ENCODE measurements around the gene RASA3.

Gene RASA3

DNA sequence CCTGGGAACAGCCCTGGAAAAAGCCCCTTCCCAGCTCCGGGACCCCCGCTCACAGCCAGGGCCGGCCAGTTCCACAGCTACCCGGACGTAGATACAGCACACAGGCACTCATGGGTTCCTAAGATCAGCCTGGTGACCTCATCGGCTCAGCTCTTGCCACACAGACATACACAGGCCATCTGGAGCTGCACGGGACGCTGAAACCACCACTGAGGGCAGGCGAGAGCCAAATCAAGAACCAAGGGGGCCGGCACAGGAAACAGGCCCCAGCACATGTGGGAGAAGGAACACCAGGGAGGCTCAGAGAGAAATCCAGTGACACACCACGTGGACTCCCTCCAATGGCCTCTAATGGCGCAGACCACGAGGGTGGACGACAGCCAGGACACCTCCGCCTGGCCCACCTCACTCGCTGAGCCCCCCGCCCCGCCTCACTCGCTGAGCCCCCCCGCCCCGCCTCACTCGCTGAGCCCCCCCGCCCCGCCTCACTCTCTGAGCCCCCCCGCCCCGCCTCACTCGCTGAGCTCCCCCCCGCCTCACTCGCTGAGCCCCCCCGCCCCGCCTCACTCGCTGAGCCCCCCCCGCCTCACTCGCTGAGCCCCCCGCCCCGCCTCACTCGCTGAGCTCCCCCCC, 88.9 kb downstream of the RASA3 start:
- FAIRE-seq, result no peak
- no peak for DNase-seq (ENCODE audit: insufficient read length, low spot score)

DNA sequence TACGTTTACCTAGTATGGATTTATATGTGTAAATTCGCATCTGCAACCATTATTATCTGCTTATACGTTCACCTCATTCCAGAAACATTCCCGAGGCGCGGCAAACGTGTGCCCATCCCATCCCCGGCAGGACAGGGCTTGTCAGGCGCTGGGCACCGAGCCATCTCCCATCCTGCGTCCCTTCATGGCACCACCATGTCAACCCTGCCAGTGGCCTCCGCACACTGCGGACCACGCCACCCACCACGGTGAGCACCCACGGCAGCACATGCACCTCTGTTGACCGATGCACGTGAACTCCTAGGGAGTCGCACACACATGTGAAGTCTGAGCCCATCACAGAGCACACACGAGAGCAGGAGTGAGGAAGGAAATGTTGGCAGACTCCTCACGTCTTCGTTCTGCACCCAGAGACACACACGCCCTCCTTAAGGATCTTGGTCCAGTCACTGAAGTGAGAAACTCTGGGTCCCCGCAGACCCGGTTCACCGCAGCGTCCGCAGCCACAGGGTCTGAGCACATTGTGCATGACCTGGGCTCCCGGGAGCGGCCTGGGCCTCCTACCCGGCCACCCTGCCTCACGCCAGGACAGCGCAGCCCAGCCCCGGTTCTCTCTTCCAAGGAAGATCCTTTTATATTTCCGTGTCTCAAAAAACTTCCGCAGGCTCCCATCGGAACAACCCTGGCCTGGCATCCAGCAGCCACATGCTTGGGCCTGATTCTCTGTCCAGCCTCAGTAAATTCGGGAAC, 90.2 kb downstream of the RASA3 start:
- FAIRE-seq (no peak), DNase-seq (ENCODE audit: insufficient read length, low spot score) (no peak)

DNA sequence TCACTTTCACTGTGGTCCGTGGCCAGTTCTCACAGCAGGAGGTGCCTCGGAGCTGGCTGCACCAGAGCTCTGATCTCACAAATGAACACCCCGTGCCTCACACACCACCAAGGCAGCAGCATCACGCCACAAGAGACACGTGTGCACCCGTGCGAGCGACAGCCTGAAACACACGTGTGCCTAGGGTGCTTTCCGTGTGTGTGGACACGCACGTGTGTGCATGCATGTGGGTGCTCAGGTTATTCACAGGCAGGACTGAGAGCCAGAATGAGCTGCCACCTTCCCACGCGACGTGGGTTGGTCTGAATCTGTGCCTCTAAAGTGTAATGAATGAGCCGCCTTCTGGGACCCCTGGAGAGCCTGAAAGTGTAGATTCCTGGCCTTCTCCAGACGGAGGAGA, 90.9 kb downstream of the RASA3 start:
- no peak for DNase-seq (ENCODE audit: insufficient read length, low spot score)
- no peak for FAIRE-seq

DNA sequence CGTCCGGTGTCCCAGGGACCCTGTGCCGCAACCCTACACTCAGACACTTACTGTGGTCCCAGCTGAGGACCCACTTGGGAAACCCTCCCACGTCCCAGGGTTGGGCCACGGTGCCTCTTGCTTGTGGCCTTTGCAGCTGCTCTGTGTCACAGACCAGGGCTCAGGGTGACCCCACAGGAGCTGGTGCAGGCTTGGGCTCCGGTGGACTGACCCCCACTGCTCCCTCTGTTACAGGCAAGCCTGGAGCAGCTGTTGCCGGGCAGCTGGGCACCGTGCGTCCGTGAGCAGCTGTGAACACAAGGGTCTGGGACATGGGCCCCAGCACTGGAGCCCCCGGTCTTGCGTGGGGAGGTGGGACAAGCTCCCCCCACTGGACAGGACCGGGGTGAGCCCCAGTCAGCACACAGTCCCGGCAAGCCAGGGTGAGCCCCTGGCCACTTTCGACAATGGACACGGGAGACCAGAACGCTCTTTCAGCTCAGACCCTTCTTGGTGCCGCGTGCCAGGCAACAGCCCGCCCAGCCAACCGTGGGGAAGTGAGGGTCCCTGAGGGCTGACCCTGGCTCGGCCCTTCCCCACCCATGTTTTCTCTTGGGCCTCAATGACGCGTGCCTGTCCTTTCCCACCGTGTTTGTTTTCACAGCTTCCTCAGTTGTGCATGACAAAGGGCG, 92.8 kb downstream of the RASA3 start:
- DNase-seq (ENCODE audit: insufficient read length, low spot score) (no peak), FAIRE-seq (no peak)

DNA sequence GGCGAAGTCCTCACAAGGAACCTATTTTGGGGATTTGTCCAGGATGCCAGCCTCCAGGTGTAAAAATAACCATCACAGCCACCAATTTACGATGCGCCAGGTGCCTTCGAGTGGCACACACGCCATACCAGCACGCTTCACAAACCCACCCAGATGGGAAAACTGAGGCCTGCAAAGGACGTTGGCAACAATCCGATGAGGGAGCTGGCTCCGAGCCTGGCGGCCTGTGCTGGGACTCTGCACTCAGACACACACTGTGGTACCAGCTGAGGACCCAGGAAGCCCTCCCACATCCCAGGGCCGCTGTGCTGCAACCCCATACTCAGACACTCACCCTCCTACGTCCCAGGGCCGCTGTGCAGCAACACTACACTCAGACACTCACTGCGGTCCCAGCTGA, 93.5 kb downstream of the RASA3 start:
- no peak for DNase-seq (ENCODE audit: insufficient read length, low spot score)
- FAIRE-seq, result no peak

DNA sequence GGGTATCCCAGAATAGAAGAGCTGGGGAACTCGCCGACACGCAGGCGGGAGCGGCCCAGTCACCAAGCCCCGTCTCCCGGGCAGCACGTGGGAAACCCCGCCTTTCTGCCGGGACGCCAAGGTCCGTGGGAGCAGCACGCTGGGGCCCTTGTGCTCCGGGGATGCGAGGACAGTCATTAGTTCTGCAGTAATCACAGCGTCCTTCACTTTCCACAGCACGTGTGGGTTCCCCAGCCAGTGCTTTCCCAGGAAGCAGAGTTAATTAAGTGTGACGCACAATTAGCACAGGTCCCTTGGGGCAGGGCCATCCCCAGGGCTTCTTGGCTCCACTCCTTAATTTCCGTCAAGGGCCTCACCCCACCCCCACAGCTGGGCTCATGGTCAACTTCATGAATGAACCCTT, 94.2 kb downstream of the RASA3 start:
- FAIRE-seq (no peak), DNase-seq (ENCODE audit: insufficient read length, low spot score) (no peak)

DNA sequence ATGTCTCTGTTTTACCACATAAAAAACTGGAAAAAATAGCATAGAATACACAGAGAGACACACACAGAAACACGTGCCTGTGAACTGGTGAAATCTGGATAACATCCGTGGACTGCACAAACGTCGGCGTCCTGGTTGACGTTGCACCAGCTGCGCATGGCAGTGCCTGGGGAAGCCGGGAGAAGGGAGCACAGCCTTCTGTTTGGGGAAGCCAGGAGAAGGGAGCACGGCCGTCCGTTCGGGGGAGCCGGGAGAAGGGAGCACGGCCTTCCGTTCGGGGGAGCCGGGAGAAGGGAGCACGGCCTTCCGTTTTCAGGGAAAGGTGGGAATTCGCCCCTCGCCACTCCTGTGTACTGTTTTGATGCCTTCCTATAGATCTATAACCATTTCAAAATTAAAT, 94.7 kb downstream of the RASA3 start:
- no peak for DNase-seq (ENCODE audit: insufficient read length, low spot score)
- no peak for FAIRE-seq

DNA sequence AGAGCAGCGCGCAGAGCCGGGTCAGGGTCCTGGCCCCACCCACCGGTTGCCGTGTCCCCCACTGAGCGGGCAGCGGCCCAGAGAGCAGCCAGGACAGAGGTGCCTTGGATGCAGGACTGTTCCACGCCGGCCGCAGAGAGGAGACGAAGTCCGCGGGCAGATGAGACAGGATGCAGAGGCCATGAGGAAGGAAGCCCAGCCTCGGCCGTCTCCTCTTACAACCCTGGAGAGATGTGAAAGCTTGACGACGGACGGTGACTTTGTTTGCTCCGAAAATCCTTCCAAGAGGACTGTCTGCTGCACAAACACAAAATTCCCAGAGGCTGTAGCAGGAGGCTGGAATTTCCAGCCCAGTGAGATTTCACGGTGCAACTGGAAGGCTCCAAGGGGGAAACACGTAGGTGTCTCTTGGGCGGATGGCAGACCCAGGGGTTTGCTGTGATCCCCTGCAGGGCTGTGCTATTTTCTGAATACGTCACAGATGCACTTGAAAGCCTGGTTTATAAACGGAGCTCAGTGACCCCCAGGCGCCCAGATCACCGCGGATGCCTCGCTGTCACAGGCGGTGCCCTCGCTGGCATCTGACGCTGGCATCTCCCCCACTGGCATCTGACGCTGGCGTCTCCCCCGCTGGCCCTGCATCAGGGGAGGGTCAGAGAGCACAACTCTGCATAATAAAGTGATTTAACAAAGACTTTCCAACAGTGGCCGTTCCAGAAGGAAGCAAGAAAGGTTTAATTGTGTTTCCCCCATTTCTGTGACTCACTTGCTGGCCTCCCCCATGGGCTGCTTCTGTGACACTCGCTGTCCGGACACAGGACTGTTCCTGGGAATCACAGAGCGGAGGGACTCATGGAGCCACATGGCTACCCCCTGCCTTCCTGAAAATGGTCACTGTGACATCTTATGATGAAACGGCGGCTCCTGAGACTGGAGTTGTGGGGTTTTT, 96.6 kb downstream of the RASA3 start:
- no peak for FAIRE-seq

DNA sequence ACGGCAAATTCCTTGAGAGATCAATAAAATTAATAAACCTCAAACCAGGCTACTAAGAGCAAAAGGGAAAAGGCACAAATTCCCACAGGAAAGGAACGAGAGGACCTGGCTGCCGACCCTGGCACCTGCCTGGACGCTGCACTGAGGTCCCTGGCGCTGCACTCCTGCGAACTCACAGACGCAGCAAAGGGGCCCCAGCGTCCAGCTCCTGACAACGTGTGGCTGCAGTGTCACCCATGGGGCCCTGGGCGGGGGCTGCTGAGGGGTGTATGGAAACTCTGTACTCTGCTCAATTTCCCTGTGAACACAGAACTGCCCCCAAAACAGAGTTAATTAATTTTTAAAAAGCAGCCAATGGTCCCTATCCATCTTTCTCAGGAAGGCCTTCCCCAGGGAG, 97.2 kb downstream of the RASA3 start:
- FAIRE-seq (no peak), DNase-seq (ENCODE audit: insufficient read length, low spot score) (no peak)

More for the DNA sequence above, 96.6 kb downstream of the RASA3 start:
- no peak for DNase-seq (ENCODE audit: insufficient read length, low spot score)

DNA sequence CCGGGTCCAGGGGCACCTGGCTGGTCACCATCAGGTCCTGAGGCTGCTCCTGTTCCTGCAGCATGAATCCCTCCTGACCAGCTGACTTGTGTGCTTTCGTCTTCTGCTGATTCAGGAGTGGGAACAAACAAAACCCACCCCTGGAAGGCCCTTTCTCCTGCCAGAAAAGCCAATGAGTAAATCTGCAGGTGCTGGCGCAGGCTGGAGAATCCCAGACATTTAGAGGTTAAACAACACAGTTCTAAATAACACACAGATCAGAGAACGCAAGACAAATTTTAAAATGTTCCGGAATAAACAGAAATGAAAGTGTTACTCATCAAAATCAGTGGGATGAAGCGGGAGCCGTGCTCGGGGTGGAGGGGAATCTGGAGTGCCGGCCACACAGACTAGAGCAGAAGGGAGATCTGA, 97.9 kb downstream of the RASA3 start:
- FAIRE-seq, result no peak
- DNase-seq (ENCODE audit: insufficient read length, low spot score), result no peak

DNA sequence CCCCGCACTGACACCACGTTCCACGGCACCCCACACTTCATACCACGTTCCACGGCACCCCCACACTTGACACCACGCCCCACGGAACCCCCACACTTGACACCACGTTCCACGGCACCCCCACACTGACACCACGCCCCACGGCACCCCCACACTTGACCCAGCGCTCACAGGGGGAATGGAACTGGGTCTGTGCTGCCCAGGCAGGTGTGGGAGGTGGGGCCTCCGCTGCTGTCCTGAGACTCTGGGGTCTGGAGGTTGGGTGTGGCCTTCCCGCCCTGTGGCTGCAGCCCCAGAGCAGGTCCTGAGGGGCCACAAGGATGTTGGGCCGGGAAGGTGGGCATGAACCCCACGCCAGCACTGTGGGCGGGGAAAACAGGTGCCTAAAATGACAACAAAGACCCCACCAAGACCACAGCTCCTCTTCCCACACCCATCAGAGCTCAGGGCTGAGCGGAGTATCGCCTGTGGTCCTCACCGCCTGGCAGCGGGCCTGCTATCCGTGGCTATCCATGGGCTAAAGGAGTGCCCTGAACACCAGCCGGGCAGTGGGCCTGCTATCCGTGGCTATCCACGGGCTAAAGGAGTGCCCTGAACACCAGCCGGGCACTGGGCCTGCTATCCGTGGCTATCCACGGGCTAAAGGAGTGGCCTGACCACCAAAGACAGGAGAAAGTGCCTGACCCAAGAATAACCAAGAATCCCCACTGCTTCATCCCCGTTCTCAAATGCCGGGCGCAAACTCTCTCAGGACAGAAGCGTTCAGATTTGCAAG, 98.7 kb downstream of the RASA3 start:
- FAIRE-seq (no peak), DNase-seq (ENCODE audit: insufficient read length, low spot score) (no peak)

DNA sequence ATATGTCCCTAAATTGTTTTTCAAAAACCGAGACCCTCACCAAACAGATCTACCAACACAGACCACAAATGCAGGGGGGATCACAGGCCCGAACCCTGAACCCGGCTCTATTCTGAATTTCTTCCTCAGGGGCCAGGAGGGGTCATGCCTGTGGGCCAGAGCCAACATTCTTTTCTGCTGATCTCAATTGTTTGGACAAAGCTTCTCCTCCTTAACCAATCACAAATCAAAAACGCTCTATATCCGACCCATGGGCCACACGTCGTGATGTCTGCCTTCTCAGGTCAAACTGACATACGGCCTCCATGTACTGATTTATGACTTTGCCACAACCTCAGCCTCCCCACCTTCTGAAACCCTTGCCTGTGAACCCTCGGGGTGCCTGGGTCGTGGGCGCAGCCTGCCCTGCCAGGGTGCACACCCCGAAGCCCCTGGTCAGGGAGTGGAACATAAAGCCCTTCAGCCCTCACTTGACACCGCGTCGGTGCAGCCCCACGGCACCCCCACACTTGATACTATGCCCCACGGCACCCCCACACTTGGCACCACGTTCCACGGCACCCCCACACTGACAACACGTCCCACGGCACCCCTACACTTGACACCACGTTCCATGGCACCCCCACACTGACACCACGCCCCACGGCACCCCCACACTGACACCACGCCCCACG, 100.2 kb downstream of the RASA3 start:
- DNase-seq (ENCODE audit: insufficient read length, low spot score), result peak; percentile 60
- FAIRE-seq, result no peak

DNA sequence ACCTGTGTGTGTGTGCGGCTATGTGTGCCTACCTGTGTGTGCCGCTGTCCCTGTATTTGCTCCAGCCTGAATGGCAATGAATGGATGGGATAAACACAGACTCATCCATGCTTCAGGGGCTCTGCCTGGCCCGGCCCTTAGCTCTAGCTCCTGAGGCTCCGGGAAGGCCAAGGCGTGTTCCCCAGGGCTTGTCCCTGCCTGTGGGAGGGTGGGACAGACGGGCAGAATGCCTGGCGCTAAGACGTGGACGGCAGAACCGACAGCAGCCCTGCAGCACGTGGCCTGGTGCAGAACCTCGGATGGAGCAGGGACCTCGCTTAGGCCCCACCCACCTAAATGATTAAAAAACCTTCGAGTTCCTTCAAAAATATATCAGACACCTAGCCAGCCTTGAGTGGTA, 100.8 kb downstream of the RASA3 start:
- DNase-seq (ENCODE audit: insufficient read length, low spot score) (no peak), FAIRE-seq (no peak)

DNA sequence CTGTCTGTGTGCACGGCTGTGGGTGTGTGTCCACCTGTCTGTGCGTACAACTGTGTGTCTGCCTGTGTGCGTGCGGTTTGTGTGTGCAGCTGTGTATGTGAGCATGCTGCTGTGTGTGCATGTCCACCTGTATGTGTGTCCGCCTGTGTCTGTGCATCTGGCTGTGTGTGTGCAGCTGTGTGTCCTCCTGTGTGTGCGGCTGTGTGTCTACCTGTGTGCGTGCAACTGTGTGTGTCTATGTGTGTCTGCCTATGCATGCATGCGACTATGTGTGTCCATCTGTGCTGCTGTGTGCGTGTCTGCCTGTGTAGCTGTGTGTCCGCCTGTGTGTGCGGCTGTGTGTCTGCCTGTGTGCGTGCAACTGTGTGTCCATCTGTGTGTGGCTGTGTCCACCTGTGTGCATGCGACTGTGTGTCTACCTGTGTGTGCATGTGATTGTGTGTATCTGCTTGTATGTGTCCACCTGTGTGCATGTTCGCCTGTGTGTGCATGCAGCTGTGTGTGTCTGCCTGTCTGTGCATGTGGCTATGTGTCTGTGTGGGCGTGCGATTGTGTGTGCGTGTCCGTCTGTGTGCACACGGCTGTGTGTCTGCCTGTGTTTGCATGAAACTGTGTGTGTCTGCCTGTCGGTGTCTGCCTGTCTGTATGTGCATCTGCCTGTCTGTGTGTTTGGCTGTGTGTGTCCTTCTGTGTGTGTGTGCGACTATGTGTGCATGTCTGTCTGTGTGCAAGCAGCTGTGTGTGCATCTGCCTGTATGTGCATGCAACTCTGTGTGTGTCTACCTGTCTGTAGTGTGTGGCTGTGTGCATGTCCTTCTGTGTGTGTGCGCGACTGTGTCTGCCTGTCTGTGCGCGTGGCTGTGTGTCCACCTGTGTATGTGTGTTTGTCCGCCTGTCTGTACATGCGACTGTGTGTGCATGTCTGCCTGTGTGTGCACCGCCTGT, 101.5 kb downstream of the RASA3 start:
- FAIRE-seq, result peak; percentile 89
- DNase-seq (ENCODE audit: insufficient read length, low spot score), result no peak

DNA sequence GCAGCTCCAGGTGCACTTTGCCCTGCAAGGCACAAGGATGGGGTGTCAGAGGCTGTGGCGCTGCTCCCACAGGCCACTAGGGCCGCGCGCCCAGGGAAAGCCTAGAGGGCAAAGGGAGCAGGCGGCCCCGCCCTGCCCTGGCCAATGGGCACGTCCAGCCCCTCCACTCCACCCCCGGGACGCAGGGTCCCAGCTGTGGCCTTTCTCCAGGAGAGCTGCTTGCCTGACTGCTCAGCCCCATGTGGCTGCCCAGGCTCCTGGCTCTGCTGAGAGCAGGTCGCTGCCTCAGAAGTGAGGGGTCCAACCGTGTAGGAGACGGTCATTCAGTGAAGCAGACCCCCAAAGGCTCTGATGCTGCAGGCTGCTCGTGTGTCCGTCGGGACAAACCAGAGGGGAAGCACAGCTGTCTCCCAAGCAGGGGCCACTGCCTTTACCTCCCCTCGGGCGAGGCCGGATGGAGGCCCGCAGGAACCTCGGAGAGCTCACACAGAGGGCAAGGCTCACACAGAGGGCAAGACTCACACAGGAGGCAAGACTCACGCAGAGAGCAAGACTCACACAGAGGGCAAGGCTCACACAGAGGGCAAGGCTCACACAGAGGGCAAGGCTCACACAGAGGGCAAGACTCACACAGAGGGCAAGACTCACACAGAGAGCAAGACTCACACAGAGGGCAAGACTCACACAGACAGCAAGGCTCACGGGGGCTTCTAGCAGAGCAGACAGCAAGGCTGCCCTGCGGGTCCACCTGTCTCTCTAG, 102.4 kb downstream of the RASA3 start:
- FAIRE-seq (no peak), DNase-seq (ENCODE audit: insufficient read length, low spot score) (no peak)

DNA sequence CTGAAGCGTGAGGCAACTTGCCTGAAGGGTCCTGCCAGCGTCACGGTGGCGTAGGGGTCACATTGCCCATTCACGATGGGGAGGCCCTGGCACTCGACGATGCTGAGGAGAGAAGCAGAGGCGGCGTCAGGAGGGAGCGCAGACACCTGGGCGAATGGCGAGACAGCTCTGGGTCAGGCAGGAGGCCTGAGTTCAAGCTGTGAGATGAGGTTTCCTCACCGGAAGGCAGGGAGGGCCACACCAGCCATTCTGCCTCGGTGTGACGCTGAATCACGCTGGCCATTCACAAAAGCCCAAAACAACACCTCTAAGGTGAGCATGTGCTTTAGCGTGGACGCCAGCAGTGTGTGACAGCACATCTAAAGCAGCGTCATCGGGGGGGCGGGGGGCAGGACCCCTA, 104.6 kb downstream of the RASA3 start:
- FAIRE-seq, result no peak
- DNase-seq (ENCODE audit: insufficient read length, low spot score), result no peak

DNA sequence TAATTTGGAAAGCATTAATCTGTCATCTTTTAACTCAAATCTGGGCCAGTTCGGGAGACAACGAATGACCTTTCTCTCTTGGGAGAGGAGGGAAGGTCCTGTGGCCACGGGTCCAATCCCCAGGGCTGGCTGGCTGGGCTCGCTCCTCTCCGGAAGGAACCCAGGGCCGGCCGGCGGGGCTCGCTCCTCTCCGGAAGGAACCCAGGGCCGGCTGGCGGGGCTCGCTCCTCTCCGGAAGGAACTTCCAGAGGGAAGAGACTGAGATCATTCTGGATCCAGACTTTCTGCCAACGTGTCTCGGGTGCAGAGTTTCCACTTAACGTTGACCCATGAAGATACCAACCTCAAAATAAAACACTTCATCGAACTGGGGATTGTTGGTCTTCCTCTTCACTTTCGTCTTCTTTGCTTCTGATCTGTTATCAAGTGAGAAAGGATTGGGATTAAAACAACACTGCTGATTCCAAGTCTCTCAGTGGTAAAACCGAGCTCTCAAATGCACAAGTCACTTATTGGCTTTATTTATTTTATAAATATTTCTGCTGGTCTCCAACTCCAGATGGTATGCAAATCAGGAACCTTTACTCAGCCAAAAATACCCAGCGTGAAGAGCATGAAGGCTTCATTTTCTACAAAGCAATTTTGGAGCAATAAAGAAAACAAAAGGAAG, 105.2 kb downstream of the RASA3 start:
- no peak for DNase-seq (ENCODE audit: insufficient read length, low spot score)
- no peak for FAIRE-seq

Measured in HTR-8/SVneo (cell line).